HG02610 (cell line): ENCODE results near the gene TDRD9.

ENCODE experiments used
- ATAC-seq: cut with Tn5 transposase; IDR thresholded peaks from one replicate; pipeline ENCODE4 v1.9.1; 2021; ENCODE audit warnings: mild to moderate bottlenecking, moderate library complexity; ENCODE audit not compliant: unreplicated experiment

Gene TDRD9

GRCh38 chr14:104087505-104087904, 159.2 kb downstream of the TDRD9 start:
- ATAC-seq = no peak

DNA sequence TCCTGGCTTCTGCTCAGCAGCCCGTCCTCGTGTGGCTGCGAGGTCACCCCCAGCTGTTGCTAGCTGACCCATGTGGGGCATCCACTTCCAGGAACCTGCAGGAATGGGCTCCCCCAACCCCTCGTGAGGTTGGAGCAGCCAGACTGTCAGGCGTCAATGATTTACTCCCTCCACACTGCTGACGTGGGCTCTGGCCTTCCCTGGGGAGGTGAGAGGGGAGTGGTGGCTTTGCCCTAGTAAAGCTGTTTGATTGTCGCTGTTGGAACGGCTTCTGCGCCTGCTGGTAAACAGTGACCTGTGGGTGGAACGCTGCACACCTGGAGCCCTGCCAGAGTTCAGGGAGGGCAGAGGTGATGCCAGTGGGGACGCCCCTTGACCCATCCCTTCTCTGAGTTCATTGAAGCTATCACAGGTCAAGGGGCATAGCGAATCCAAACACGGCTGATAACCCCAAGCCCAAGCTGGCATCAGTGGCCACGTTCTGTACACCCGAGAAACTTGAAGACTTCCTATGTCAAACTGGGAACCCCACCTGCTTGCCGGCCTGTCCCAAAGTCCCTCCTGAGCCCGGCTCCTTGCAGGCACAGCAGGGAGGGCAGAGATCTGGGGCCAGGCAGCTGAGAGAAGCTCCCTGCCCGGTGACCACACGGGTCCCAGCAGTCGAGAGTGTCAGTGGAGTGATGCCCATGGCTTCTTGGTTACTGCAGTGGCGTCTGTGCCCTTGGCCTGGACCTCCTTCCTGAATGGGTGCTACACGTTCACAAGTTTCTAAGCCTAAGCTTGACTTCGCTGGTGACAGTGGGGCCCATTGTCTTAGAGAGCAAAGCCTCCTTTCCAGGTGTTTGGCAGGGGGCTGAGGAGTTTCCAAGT, 160.0 kb downstream of the TDRD9 start:
- no peak for ATAC-seq

- ATAC-seq = no peak
Observed at GRCh38 chr14:104090071-104090748, 162.0 kb downstream of the TDRD9 start.

GRCh38 chr14:104091061-104091926, 163.0 kb downstream of the TDRD9 start:
- no peak for ATAC-seq

- ATAC-seq = no peak
Observed at GRCh38 chr14:104091927-104092771, 163.9 kb downstream of the TDRD9 start.

- no peak for ATAC-seq
Observed at GRCh38 chr14:104092931-104093365, 164.7 kb downstream of the TDRD9 start.

GRCh38 chr14:104093366-104094055, 165.3 kb downstream of the TDRD9 start:
- no peak for ATAC-seq

DNA sequence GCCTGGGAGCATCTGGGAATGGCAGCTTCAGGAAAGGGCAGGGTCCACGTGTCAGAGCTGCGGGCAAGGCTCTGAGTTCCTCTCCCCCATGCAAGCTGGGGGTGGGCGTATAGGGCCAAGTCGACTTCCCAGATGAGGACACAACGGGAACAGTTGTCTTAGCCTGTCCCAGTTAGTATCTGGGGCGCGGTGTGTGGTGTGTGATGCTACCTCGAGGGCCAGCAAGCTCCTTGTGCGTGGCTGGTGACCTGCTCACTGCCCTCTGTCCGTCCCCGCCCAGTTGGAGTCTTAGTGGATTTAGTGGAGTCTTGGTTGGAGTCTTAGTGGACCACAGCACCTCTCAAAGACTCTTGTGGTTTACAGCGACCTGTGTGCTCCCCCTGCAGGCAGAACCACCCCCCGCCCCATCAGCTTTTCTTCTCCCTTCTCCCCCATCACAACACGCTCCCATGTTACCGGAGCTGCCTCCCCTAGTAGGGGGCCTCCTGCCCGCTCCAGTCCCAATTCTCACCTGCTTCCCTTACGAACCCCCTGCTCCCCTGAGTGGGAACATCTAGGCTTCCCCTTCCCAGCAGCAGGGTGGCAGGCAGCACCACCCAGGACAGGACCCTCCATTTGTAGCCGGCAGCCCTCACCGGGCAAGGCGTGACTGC, 165.9 kb downstream of the TDRD9 start:
- ATAC-seq = no peak

- ATAC-seq = no peak
Observed at GRCh38 chr14:104094709-104095425, 166.6 kb downstream of the TDRD9 start.

DNA sequence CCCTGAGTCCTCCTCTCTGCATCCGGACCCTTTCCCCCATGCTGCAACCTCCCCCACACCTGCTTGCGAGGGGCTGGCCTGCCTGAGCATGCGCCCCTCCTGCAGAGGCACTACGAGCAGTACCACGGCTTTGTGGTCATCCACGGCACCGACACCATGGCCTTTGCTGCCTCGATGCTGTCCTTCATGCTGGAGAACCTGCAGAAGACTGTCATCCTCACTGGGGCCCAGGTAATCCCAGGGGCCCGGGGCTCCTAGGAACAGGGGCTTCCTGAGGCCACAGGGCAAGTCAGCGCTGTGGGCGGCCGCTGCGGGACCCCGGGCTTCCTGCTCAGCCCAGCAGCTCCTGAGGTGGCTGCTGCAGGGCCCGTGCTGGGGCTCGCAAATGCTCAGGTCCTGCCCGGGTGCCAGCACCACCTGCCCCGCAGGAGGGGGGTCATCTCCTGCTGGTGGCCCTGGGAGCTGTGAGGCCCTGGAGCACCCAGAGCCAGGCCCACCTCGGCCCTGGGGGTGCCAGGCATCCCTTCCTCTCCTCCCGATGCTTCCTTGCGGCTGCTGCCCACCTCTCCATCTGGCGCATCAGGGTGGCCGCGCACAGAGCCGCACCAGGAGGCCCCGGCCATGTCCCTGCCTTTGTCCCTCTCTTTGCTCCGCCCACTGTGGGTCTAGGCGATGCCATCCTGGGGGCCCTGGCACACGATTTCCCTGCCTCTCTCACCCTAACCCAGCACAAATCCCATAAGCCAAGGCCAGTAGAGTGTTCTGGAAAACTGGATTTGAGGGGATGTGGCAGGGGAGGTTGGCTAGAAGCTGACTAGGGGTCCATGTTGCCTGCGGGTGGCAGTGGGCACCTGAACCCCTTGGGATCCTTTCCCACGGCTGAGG, 167.4 kb downstream of the TDRD9 start:
- ATAC-seq = no peak

- ATAC-seq = no peak
Observed at GRCh38 chr14:104096318-104096717, 168.1 kb downstream of the TDRD9 start.

DNA sequence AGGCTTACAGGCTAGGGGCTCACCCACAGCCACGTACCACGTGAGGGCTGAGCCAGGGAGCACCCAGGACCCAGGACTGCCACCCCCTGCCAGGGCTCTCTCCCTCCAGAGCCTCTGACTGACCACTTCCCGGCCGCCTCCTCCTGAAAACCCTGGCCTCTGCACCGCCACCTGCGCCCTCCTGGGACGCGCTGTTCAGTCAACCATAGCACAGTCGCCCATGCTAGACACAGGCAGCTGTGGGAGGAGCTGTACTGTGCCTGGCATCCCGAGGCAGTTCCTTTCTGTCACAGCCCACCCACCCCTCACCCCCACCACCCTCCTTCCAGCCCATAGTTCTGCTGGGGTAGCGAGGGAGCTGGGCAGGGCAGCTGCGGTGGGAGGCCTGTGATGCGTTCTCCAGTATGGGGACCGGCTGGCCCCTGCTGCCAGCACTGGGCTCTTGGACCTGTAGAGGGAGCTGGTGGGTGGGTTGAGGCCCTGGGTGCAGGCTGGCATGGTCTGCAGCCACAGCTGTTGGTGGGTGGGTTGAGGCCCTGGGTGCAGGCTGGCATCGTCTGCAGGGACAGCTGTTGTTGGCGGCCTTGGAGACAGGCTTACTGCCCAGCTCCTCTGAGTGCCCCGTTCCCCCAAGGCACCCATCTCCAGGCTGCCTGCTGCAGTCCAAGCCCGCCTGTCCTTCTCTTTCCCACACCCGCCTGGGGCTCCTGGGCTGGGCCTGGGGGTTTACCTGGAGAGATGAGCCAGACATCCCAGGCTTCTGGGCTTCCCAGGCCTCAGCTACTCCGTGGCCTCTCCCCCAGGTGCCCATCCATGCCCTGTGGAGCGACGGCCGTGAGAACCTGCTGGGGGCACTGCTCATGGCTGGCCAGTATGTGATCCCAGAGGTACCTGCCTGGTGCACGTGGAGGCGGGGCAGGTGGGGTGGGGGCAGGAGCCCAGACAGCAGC, 168.8 kb downstream of the TDRD9 start:
- ATAC-seq = no peak

DNA sequence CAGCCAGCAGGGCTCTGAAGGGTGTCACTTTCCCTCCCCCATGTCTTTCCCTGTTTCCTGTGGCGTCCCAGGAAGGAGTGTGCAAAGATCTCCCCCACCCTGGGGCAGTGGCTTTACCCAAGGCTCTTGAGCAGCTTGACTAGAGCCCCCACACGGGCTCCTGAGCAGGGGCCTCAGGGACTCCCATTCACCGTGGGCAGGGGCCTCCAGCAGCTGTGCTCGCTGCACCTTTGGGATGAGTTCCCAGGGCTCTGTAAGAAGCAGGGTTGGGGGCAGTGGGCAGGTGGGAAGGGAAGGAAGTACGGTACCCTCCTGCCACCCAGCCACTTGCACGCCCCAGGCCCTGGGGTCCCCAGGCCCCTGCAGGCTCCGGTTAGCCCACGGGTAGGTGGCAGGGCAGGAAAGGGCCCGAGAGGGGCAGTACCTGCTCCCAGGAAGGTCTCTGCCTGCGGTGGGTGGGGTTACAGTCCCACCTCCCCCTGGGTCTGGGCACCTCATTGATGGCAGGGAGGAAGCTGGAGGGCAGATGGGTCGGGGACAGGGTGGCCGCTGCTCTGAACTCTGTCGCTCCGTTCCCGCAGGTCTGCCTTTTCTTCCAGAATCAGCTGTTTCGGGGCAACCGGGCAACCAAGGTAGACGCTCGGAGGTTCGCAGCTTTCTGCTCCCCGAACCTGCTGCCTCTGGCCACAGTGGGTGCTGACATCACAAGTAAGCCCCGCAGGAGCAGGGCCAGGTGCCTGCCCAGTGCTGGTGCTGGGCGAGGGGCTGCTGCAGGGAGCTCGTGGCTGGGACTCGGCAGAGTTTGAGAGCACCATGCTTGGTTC, 170.2 kb downstream of the TDRD9 start:
- ATAC-seq = no peak

DNA sequence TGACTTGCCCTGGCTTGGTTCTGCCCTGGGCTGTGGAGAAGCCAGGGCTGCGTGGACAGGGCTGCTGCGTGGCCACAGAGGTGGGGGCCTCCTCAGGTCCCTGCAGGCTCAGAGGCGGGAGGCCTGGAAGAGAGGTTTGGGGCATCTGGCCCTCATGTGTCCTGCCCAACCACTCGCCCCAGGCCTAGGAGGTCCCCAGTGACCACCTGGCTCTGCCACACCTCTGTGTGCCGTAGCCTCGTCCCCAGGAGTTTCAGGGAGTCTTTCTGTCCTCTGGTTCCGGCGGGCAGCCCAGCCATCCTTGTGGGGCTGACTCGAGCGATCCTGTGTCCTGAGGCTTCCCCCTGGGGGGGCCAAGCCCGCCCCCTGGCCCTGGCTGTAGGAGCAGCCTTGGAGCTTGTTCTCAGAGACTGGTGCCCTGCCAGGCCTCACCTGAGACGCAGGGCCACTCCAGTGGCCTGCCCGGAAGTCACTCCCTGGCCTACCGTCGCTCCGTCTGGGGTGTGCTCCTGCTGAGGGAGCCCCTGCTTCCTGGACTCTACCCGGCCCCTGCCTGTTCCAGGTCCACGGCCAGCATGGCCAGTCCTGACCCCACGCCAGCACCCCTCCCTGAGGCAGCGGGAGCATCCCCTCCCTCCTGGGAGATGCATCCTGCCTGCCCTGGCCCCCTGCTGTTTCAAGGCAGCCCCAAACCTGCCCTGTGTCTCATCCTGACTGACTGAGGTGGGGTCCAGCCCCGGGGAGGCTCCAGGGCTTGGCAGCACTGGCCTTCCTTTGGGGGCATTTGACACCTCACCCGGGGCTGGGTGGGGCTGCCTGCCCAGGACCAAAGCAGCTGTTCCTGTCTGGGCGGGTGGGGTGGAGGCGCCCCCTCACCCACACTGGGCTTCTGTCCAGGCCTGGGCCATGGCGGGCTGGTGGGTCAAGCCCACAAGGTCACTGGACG, 171.1 kb downstream of the TDRD9 start:
- ATAC-seq = no peak
